Middle frontal gyrus (tissue), 1 donor: Measurements from ENCODE around the gene ZDHHC20.
"Not testable (repeated sequence)": the region's sequence is repeated elsewhere in the genome, so short reads cannot be mapped to it uniquely, and the experiment has no call there.

Source experiments
- DNase-seq: peaks from one replicate; pipeline ENCODE4 v3.0.0-alpha.2; 2015; ENCODE audit warnings: low spot score; ENCODE audit errors: extremely low spot score

The ZDHHC20 gene

GRCh38 chr13:21435687-21436151 is 23.4 kb downstream of the ZDHHC20 start:
- no peak for DNase-seq

GRCh38 chr13:21435231-21435630 is 23.9 kb downstream of the ZDHHC20 start:
- DNase-seq: no peak

DNA sequence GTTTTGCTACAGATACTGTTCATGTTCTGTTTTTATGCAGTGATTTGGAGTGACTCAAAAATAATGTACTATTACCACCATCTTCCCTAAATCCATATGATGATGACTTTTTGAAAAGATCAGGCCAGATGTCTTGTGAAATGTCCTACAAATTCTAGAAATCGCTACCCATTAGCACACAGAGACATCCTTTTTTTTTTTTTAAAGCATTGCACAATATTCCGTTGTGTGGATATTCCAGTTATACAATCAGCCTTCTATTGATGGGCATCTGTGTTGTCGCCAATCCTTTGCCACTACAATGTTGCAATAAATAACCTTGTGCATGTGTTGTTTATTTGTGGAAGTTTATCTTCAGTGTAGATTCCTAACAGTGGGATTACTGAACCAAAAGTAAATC is 24.5 kb downstream of the ZDHHC20 start:
- DNase-seq: no peak

GRCh38 chr13:21429211-21429610 is 29.9 kb downstream of the ZDHHC20 start:
- no peak for DNase-seq

- no peak for DNase-seq
Observed at GRCh38 chr13:21427741-21428140, 31.4 kb downstream of the ZDHHC20 start.

GRCh38 chr13:21426238-21426637 is 32.9 kb downstream of the ZDHHC20 start:
- no peak for DNase-seq

DNA sequence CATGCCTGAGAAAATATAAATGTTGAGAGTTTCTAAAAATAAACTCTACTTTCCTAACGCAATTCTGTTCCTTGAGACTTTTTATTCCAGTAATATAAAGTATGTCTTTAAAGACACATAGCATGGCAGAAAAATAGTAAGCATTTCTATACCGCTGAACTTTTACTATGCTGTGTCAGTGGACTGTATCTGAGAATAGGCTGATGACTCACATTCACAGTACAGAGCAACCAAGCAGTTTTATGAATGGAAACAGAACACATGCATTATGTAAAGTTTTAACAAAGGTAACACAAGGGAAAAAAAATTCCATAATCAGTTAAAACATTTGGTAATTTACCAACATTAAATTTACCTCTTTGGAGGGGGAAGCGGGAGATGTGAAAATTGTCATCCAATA is 38.4 kb downstream of the ZDHHC20 start:
- DNase-seq: no peak

GRCh38 chr13:21413013-21413412 is 46.1 kb downstream of the ZDHHC20 start:
- no peak for DNase-seq

GRCh38 chr13:21410453-21410852 is 48.6 kb downstream of the ZDHHC20 start:
- DNase-seq: not testable (repeated sequence)

DNA sequence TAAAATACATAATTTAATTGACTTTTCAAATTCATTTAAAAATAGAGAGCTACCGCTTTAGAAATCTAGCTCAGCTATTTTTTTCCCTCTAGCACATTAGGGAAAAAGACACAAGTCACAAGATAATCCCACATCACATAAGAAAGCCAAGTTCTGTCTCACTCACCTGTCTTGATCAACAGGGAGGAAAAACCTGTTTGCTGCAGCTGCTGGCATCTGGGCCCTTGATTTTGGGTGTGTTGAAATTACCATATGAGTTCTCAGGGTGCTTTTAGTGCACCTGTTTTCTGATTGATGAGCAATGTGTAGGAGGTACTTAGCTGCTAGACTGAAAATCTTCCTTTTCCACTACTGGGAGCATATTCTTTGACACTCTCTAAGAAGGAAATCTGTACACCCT is 53.8 kb downstream of the ZDHHC20 start:
- no peak for DNase-seq

DNA sequence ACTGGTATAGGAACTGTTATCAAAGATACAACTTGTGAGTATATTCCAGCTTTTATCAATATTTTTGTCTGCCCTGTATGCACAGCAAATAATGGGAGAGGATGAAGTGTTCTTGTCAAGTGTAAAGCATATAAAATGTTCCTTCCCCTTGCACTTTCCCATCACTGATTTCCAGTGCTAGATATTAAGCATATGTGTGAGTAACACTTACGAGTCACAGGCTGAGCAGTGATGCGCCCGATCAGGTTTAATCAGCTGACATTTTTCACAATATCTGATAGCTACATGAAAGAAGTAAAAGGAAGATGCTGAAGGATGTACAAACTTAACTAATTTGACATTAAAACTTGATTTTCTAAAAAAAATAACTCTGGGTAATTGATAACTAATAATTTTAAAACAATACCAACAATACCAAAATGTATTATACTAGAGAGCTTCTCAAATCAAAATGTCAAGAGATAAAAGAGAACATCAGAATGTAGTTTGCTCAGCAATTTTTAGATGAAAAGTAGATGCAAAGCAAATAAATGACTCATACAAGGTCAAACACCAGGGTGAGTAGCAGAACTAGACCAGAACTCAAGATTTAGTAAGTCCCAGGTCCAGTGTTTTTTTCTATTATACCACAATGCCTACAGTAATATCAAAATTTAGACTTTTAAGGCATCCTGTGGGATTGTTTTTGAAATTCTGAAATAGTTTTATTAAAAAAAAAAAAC is 56.4 kb downstream of the ZDHHC20 start:
- no peak for DNase-seq

DNA sequence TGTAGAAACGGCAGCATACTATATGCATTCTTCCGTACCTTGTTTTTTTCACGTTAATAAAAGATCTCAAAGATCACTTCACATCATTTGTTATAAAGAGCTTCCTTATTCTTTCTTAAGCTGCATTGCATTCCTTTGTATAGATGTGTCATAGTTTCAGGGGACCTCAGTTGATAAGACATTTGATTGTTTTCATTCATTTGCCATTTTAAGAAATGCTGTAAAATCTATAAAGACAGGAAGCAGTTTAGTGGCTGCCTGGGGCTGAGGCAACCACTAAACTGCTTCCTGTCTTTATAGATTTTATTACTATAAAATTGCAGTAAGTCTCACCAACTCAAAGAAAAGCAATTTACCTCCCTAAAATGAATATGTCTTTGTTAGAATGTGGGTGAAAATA is 59.4 kb downstream of the ZDHHC20 start:
- no peak for DNase-seq

GRCh38 chr13:21395953-21396352 is 63.1 kb downstream of the ZDHHC20 start:
- DNase-seq: no peak

DNA sequence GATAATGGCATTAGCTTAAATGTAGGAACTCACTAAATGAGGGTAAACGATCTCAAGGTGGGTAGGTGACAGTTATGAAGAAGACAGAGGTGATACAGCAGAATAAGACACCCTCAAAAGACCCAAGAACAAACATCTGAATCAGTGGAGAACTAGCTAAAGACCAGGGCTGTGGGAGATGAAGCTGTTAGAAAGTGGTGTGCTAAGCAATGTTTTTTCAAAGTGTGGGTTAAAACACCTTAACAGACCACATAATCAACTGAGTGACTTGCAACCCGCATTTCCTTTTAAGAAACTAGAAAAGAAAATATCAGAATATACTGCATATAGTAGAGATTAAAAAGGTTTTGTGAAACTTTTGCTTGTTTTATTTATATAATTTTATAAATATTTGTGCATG is 70.0 kb downstream of the ZDHHC20 start:
- no peak for DNase-seq

DNA sequence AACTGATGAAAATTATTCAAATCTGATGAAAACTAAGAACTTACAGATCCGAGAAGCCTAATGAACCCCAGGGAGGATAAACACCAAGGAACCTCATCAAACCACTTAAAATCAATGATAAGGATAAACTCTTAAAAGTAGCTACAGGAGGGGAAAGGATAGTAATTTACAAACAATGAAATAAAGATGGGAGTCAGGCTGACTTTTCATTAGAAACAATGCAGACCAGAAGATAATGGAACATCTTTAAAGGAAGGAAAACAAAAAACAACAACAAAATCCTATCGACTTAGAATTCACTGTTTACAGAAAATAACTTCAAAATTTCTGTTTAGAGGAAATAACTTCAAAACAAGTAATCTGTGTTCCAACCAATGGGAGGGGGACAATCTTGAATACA is 73.4 kb downstream of the ZDHHC20 start:
- DNase-seq: no peak

- no peak for DNase-seq
Observed at GRCh38 chr13:21383090-21383489, 76.0 kb downstream of the ZDHHC20 start.

DNA sequence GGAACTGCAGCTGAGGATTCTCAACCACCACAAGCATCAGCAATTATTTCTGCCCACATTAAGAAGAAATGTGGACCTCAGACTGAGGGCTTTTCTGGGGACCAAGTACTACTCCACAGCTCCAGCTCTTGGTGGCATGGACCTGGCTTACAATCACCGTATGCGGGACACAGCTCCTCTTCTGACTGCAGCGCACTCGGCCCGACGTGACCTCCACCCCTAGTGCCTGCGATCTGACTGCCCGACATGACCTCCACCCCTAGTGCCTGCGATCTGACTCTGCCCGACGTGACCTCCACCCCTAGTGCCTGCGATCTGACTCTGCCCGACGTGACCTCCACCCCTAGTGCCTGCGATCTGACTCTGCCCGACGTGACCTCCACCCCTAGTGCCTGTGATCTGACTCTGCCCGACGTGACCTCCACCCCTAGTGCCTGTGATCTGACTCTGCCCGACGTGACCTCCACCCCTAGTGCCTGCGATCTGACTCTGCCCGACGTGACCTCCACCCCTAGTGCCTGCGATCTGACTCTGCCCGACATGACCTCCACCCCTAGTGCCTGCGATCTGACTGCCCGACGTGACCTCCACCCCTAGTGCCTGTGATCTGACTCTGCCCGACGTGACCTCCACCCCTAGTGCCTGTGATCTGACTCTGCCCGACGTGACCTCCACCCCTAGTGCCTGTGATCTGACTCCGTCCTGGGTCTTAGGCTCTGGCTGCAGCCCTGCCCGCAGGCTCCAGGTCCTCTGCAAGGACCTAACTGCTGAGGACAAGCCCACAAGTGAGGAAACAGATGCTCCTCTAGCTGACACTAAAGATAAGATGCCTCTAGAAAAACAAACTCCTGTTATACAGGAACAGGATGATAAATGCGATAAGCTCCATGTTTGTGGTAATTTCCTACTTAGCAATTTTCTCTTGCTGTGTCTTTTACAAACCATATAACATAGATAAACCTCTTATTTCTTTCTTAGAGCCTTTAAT is 81.8 kb downstream of the ZDHHC20 start:
- not testable (repeated sequence) for DNase-seq

GRCh38 chr13:21372530-21372929 is 86.6 kb downstream of the ZDHHC20 start:
- DNase-seq: no peak

DNA sequence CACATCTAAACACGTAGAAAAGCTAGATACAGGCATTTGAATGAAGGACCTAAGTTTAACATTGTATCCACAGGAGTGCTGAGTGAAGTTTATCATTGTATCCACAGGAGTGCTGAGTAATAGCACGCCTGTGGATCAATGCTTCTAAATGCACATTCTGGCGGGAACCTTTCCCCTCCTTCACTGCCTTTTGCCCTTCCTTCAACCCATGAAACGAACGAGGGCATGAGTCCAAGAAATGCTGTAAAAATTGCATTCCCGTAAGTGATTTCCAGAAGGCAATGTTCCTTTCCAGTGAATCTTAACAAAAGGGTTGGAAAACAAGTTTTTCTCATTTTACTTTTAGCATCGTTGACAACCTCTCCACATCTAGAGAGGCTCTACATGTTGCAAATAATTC is 88.1 kb downstream of the ZDHHC20 start:
- no peak for DNase-seq

GRCh38 chr13:21365574-21365973 is 93.5 kb downstream of the ZDHHC20 start:
- DNase-seq: no peak

DNA sequence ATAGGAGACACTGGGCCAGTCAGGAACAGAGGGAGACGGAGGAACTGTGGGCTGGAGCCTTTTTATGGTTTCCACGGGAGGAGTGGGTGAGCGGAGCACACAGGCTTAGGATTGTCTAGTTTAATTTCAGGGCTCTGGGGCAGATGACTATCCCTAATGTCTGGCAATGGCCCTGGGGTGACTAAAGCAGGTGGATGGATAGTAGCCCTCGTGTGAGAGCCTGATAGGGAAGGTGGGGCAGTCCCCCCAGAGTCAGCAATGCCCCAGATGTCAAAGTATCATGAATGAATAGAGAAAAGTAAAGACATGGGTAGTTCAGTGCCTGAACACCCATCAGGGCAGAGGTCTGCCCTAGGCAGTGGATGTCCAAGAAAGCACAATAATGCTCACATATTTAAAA is 94.2 kb downstream of the ZDHHC20 start:
- DNase-seq: no peak

DNA sequence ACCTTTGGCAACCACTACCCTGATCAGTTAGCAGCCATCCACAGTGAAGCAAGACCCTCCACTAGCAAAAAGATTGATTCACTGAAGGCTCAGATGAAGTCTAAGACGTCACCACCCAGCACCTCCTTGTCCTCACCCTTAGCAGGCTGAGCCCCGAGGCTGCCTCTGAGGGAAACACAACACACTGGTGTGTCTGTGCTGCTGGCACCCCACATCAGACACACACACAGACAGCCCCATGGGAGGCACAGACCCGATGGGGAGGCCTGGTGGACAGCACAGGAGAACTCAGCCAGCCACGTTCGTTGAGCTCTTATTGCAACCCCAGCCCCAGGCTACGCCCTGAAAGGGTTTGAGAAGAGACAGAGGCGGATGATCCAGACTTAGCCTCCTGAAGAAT is 94.7 kb downstream of the ZDHHC20 start:
- DNase-seq: no peak
